ENCODE results near the gene POLL. TPM values are rescaled to one million over a fixed set of nuclear protein-coding genes. Genes with fewer than 3 reads are reported as not detected.

The POLL gene
- total and polyA plus RNA-seq, 3 donors from 2014 or later: 50.3 to 93.1 (median 53.5) TPM

- 93 to 94% methylated on average over 7 of the region's 7 CpGs for WGBS, 2 donors
- Histone ChIP-seq H3K27me3 (no peaks in the 10 kb centered on the region), H3K36me3 (ENCODE audit: low read depth, missing control alignments) (no peaks in the 10 kb centered on the region), H3K4me1 (peaks cover 5% of the 10 kb centered on the region), H3K4me3 (no peak overlapping the region), H3K9me3 (no peaks in the 10 kb centered on the region), H3K27ac (no peak overlapping the region)
- no peak for DNase-seq
- intact Hi-C loops (cut with DNase I; ENCODE audit: low total_unique reads): no loop called here
- TF ChIP-seq CTCF (IDR thresholded peaks at IDR 0.05) (no peak), POLR2A (IDR thresholded peaks at IDR 0.05) (no peak)
Measured at GRCh38 chr10:101575580-101576210, 12.4 kb downstream of the POLL start.

- intact Hi-C loops (cut with DNase I; ENCODE audit: low total_unique reads): no loop called here
- no peak overlapping the region for H3K4me3 ChIP-seq
- H3K36me3 ChIP-seq (ENCODE audit: low read depth, missing control alignments): no peaks in the 10 kb centered on the region
- H3K27ac ChIP-seq: no peak overlapping the region
- H3K9me3 ChIP-seq: no peaks in the 10 kb centered on the region
- peaks cover 10% of the 10 kb centered on the region for H3K4me1 ChIP-seq
- H3K27me3 ChIP-seq: no peaks in the 10 kb centered on the region
- WGBS, 2 donors: 80 to 90% methylated on average over 2 to 3 of the region's 3 CpGs
- no peak for TF ChIP-seq POLR2A (IDR thresholded peaks at IDR 0.05)
- no peak for TF ChIP-seq CTCF (IDR thresholded peaks at IDR 0.05)
- DNase-seq: no peak
Measured at GRCh38 chr10:101575091-101575490, 13.0 kb downstream of the POLL start.

DNA sequence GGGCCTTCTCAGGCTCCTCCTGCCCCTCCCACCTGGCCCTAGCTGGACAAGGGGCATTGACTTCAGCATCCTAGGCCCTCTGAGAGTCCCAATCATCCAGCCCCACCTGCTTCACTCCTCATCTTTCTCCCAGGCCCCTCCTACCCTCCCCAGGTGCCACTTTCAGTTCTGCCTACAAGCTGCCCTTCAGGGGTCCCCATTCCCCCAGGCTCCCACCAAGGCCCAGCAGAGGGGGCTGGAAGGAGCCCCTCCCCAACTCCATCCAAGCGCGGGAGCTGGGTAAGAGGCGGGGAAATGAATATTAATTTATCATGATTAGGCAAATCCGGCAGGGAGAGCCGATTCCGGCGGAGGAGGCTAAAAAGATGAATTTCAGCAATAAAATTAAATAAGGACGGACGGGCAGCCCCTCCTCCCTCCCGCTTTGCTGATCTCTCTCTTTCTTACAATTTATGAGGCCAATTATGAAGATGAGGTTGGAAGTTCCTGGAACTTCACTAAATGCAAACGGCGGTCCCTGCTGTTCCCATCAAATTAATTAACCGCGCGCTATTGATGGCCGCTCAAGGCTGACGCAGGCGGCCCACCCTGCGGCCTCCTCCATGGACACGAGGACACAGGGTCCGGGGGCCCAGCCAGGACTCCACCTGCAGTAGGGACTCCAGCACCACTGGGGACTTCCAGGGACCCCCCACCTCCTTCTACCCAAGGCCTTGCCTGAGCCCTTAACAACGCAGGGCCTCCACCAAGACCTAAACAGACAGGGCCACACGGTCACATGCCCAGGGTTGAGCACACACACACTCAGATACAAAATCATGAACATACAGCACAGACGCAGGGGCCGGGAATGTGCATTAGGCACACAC lies 13.9 kb downstream of the POLL start:
- Histone ChIP-seq H3K4me3 (no peak overlapping the region), H3K36me3 (ENCODE audit: low read depth, missing control alignments) (no peaks in the 10 kb centered on the region), H3K4me1 (peaks cover 18% of the 10 kb centered on the region), H3K27me3 (no peaks in the 10 kb centered on the region), H3K9me3 (no peaks in the 10 kb centered on the region), H3K27ac (no peak overlapping the region)
- DNase-seq: no peak
- intact Hi-C loops (cut with DNase I; ENCODE audit: low total_unique reads): no loop called here
- TF ChIP-seq POLR2A (IDR thresholded peaks at IDR 0.05) (no peak), CTCF (IDR thresholded peaks at IDR 0.05) (no peak)
- 63 to 78% methylated on average over 18 to 25 of the region's 25 CpGs for WGBS, 2 donors

DNA sequence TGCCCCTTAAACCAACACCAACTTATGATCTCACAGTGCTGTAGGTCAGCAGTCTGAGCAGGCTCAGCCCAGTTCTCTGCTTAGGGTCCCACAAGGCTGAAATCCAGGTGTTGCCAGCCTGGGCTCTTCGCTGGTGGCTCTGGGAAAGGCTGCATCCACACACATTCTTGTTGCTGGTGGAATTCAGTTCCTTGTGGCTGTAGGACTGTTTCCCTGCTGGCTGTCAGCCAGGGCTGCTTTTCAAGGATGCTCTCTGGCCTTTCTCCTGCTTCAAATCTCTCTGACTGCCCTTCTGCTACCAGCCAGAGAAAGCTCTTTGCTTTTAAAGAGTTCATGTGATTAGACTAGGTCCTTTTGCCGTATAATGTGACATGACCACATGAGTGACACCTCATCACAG lies 15.3 kb downstream of the POLL start:
- no peak for TF ChIP-seq CTCF (IDR thresholded peaks at IDR 0.05)
- Histone ChIP-seq H3K36me3 (ENCODE audit: low read depth, missing control alignments) (no peaks in the 10 kb centered on the region), H3K4me1 (peaks cover 18% of the 10 kb centered on the region), H3K27ac (no peak overlapping the region), H3K27me3 (no peaks in the 10 kb centered on the region), H3K9me3 (no peaks in the 10 kb centered on the region), H3K4me3 (no peak overlapping the region)
- WGBS, 2 donors: 94 to 100% methylated on average over 2 of the region's 2 CpGs
- no peak for DNase-seq
- intact Hi-C loops (cut with DNase I; ENCODE audit: low total_unique reads): no loop called here

Measured in testis (tissue), 3 donors.